NK-92 treated with Interleukin-12 subunit alpha and Interleukin-12 subunit beta, amount 100 ng/mL, for 24 hours (cell line): ENCODE data around the gene OR5K1.

Experiments
- DNase-seq: peaks from one replicate; lab custom pipeline; 2025; lab: John Stamatoyannopoulos, UW

Gene OR5K1

GRCh38 chr3:98462901-98463300 lies at the start of gene OR5K1:
OR5K1 (plus strand) TSS chr3:98463201; CDS start chr3:98469577, 6,376 bp downstream.
- DNase-seq = no peak

- DNase-seq = no peak
Observed at GRCh38 chr3:98432575-98432974, 30.4 kb upstream of the OR5K1 start.

DNA sequence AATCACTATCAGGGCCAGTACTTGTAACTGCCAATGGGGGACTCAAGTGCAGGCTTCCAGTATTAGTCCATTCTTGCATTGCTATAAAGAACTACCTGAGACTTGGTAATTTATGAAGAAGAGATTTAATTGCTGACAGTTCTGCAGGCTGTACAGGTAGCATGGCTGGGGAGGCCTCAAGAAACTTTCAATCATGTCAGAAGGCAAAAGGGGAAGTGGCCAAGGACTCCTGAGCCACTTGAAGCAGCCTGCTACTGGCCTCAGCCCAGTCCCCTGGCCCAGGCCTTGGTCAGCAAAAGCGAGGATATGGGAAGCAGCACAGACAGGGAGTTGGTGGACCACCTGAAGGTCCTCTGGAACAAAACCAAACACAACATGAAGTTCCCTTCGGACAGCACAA lies 29.2 kb upstream of the OR5K1 start:
- DNase-seq = no peak

DNA sequence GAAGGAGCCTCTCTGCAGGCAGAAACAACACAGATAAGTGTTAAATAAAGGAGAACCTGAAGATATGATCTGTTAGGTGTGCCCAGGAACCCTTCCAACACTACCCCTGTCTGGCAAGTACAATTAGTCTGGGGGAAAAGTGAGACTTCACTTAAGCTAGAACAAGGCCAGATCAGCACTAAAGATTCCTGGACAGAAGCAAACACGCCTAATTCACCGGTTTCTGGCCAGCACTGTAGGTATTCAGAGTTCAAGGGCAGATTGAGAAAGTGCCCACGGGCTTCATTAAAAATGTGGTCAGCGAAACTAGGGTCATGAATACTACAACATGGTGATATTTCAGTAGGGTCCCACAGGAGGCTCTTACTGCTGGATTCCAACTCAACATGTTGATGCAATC lies 28.6 kb upstream of the OR5K1 start:
- no peak for DNase-seq

- no peak for DNase-seq
Observed at GRCh38 chr3:98440283-98440682, 22.7 kb upstream of the OR5K1 start.

GRCh38 chr3:98445949-98446406 lies 17.0 kb upstream of the OR5K1 start:
- no peak for DNase-seq

GRCh38 chr3:98449606-98450193 lies 13.3 kb upstream of the OR5K1 start:
- no peak for DNase-seq

- DNase-seq = no peak
Observed at GRCh38 chr3:98450372-98450771, 12.6 kb upstream of the OR5K1 start.

GRCh38 chr3:98453827-98454226 lies 9.2 kb upstream of the OR5K1 start:
- DNase-seq = no peak

DNA sequence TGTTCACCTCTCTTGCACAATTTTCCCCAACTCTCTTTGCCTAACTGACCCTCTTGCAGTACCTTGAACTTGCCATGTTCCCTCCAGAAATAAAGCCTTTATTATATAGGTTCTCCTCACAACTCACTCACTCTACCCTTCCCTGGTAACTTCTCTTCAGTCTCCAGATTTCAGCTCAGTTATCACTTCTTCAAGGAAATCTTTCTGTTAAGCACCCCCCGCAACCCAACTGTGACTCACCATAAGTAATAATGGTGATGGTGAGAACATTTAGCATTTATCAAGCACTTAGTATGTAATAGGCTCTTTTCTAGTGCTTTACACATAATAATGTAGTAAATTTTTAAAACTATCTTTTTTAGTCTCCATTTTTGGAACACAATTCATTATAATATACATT lies 8.1 kb upstream of the OR5K1 start:
- no peak for DNase-seq

GRCh38 chr3:98457543-98457942 lies 5.5 kb upstream of the OR5K1 start:
- DNase-seq = no peak

DNA sequence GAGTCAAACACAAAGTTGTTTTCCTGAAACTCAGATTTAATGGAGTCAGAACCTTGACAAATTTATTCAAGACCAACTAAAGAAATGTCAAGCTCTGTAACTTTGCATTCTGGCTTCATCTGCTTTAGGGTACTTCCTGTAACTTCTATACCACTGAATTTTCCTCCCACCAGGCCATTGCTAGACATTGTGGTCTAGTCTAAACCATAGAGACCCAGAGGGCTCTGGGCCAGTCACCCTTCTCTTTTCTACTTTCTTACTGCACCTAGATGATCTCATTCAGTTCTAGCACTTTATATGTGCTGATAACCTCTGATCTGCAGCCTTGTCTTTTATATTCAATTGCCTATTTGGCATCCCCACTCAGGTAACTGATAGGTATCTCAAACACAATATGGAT lies 2.8 kb upstream of the OR5K1 start:
- no peak for DNase-seq

DNA sequence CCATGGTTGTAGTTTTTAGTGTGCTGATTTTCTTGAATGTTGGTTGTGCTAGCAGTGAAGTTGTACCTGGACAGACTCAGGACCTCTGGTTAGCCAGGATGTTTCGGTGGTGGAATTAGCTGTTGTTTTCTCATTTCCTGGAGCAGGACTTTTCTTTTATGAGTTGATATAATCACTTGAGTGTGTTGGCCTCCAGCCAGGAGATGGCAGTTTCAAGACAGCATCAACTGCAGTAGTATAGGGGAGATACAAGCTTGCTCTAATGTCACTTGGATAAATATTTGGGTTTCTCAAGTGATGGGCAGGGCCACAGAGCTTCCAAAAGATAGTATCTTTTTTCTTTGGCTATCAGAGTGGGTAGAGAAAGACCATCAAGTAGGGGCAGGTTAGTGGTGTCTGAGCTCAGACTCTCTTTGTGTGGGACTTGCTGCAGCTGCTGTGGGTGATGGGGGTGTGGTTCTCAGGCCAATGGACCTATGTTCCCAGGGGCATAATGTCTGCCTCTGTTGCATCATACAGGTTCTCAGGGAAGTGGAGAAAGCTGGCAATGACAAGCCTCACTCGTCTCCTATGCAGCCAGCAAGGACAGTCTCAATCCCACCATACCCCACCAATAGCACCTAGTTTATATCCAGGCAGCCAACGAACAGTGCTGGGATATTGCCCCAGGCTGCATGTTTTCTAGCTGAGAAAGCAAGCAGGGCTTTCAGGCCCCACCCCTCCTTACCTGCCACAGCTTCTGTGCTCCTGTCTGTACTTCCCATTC lies 19.9 kb downstream of the OR5K1 start:
- DNase-seq = no peak

- DNase-seq = no peak
Observed at GRCh38 chr3:98483626-98484025, 20.6 kb downstream of the OR5K1 start.

- no peak for DNase-seq
Observed at GRCh38 chr3:98497381-98497780, 34.4 kb downstream of the OR5K1 start, which contains the start of gene OR5K2. OR5K2 (plus strand) TSS chr3:98497681; CDS start chr3:98497681, 0 bp downstream.

- no peak for DNase-seq
Observed at GRCh38 chr3:98500019-98500418, 37.0 kb downstream of the OR5K1 start.

GRCh38 chr3:98501270-98501669 lies 38.3 kb downstream of the OR5K1 start:
- DNase-seq = no peak

DNA sequence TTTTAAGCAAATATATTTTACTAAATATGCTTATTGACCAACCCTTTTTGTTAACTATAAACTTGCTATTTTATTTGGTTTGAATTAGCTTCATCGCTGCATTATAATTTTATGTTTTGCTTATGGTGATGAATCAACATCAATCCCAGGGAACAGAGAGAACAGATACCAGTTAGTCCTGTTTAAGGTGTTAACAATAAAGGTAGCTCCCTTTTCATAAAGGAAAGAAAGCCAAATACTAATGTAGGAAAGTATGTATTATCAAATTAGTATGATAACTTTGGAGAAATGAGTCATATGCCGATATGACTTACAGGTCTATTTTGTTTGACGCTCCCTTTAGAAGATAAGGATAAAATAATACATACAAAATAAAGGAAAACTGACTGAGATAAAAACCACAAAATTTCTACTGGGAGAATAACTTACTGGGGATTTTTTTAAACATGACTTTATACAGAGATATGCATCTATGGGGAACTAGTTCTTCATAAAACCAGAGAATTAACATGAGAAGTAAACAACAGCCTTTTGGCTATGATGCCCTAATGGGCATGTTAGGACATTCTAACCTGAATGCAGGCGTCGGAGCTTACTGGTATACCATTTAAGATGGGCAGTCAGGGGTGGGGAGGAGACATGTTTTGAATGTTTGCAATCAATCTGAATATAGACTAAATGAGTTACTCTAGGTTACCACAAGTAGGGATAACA lies 39.0 kb downstream of the OR5K1 start:
- DNase-seq = no peak

GRCh38 chr3:98504539-98504938 lies 41.5 kb downstream of the OR5K1 start:
- no peak for DNase-seq

DNA sequence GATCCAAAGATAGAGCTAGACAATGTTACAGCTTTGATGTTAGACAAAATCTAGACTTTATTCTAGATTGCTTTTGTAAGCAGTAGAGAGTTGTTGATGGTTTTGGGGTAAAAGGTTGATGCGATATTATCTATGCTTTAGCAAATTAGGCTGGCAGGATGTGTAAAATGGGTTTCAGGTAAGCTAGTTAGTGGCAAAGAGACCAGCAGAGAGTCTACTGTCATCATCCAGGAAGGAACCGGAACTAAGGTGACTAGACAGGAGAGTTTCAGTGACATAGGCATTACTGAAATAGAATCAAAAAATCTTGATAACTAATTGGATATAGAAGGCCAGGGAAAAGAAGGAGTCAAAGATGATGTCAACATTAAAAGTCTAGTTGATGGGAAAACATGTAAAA lies 45.6 kb downstream of the OR5K1 start:
- DNase-seq = no peak

DNA sequence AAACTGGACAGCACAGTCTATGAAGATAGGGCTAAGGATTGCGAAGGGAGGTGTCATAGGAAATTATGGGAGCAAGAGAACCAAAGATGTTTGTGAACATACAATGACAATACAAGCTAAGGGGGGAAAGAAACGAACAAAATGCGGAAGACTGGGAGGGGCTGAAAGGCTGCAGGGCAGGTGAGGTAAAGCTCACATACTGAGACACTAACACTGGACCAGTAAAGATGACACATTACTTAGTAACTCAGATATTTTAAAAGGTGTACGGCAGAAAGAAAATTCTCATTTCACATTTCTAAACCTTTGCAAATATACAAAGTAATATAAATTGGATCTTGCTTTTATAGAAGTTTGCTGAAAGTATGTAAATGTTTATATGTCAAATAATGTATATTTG lies 49.6 kb downstream of the OR5K1 start:
- DNase-seq = no peak

GRCh38 chr3:98513091-98513511 lies 50.1 kb downstream of the OR5K1 start:
- peak; percentile 54 for DNase-seq

GRCh38 chr3:98513736-98514135 lies 50.7 kb downstream of the OR5K1 start:
- DNase-seq = no peak
